Transverse colon (tissue), 4 donors: ENCODE measurements around the gene PCNX1. TPM values are rescaled to one million over a fixed set of nuclear protein-coding genes. Genes with fewer than 3 reads are reported as not detected.
A peak's percentile ranks its signal among the peaks of the same experiment; 100 is the strongest.

Source experiments
- DNase-seq: peaks from one replicate; pipeline ENCODE4 v3.0.0-alpha.2; 2019
- H3K27ac ChIP-seq, 4 donors: fragments of 200-600 bp; sonication (generic); 2 replicates each; pipeline ENCODE4 v1.5.1; 2016 to 2018; ENCODE audit warnings: inconsistent platforms in 4 of 4
- H3K27me3 ChIP-seq: fragments of 200-600 bp; sonication (generic); 2 replicates; pipeline ENCODE4 v1.5.1; 2017; ENCODE audit warnings: inconsistent platforms
- H3K36me3 ChIP-seq, 4 donors: fragments of 200-600 bp; sonication (generic); 2 replicates each; pipeline ENCODE4 v1.5.1; 2017 to 2019; ENCODE audit warnings: inconsistent platforms in 4 of 4
- H3K4me1 ChIP-seq, 4 donors: fragments of 200-600 bp; sonication (generic); 2 replicates each; pipeline ENCODE4 v1.5.1; 2017 to 2020; ENCODE audit warnings: inconsistent platforms in 4 of 4
- H3K4me3 ChIP-seq, 4 donors: fragments of 200-600 bp; sonication (generic); 1 replicate in 1 of 4; 2 replicates in 3 of 4; pipeline versions ENCODE4 v1.5.1 to v1.6.1; 2017 to 2019; ENCODE audit warnings: inconsistent platforms in 4 of 4
- H3K9me3 ChIP-seq, 2 donors: fragments of 200-600 bp; sonication (generic); 2 replicates each; pipeline ENCODE4 v1.5.1; 2017 to 2019; ENCODE audit warnings: inconsistent platforms in 2 of 2
- EP300 ChIP-seq: sonication (generic); formaldehyde crosslinking; IDR thresholded peaks from one replicate; pipeline ENCODE4 v1.6.1; 2017; ENCODE audit warnings: antibody characterized with exemption, low read depth
- POLR2A ChIP-seq: fragments of 450-650 bp; IDR thresholded peaks from one replicate; pipeline ENCODE4 v1.6.1; 2016; ENCODE audit warnings: antibody characterized with exemption, mild to moderate bottlenecking, moderate library complexity
- POLR2AphosphoS5 ChIP-seq, 3 donors: sonication (generic); formaldehyde crosslinking; IDR thresholded peaks; one replicate each; pipeline ENCODE4 v1.6.1; 2016; ENCODE audit warnings: antibody characterized with exemption in 3 of 3
- WGBS, 2 donors: methylation state at CpG; one replicate each; pipeline ENCODE4 v1.1.5; 2018; ENCODE audit warnings: low coverage in 1 of 2; 5-methylcytosine and 5-hydroxymethylcytosine counted together
- in situ Hi-C, 4 donors: fragments of 200-750 bp; cut with MboI; loops; one replicate each; pipeline versions ENCODE4 v1.15.0 to v1.15.1; 2017; ENCODE audit warnings: low sequenced_read_pairs in 3 of 4, low pct_ligation_motif_present in 1 of 4, low pct_unique_long_range_greater_than_20kb in 1 of 4
- intact Hi-C: fragments of 100-400 bp; cut with DNase I; formaldehyde crosslinking; loops from one replicate; pipeline ENCODE4 v1.15.1; 2023; ENCODE audit warnings: low total_unique reads
- total RNA-seq, 4 donors: library from RNA; depleted of rRNA; stranded (reverse); fragments of >200 nt; gene quantifications; one replicate each; pipeline ENCODE4 v1.1.0, GENCODE V29; 2016
- TF ChIP-seq, protein P1 (sequence below), 5 experiments: fragments of 200-600 bp in 3 of 5; fragments of 450-650 bp in 2 of 5; sonication (generic) in 3 of 5; IDR thresholded peaks; 1 replicate in 2 of 5; 2 replicates in 3 of 5; pipeline ENCODE4 v1.5.1; 2016 to 2017; ENCODE audit warnings: antibody characterized with exemption in 5 of 5, inconsistent platforms in 3 of 5, mild to moderate bottlenecking in 2 of 5, moderate library complexity in 1 of 5

The PCNX1 gene
- total RNA-seq, 4 donors from 2014 or later = 15.0 to 64.6 (median 46.0) TPM

DNA sequence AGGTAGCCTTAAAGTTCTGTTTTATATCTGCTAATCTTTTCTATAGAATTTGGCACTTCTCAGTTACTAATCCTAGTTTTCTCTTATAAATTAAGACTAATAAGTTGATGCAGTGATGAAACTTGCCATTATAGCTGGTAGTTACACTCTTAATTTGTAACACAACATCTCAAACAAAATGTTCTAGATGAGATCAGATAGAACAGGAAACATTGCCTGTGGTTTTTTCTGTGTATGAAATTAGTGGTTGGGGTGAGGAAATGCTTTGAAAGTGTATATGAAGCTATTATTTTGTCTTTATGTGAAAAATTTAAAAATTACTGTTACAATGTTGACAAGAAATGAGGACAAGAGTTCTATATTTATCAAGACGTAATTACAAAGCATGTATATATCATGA lies 91.9 kb downstream of the PCNX1 start:
- 88 to 90% methylated on average over 1 of the region's 1 CpG for WGBS, 2 donors
- peak overlapping the region; percentile 11 to 60 (median 23) for H3K27ac ChIP-seq
- intact Hi-C loops (no loop called here), in situ Hi-C loops (no loop called here)
- no peak for DNase-seq
- TF ChIP-seq EP300 = no peak
- no peaks in the 10 kb centered on the region for H3K27me3 ChIP-seq
- H3K4me3 ChIP-seq = no peak overlapping the region
- no peaks in the 10 kb centered on the region for H3K9me3 ChIP-seq
- peaks cover 0 to 5% (median 0%) of the 10 kb centered on the region in 4 donors for H3K4me1 ChIP-seq
- peaks cover 0 to 4% (median 0%) of the 10 kb centered on the region in 4 donors for H3K36me3 ChIP-seq

DNA sequence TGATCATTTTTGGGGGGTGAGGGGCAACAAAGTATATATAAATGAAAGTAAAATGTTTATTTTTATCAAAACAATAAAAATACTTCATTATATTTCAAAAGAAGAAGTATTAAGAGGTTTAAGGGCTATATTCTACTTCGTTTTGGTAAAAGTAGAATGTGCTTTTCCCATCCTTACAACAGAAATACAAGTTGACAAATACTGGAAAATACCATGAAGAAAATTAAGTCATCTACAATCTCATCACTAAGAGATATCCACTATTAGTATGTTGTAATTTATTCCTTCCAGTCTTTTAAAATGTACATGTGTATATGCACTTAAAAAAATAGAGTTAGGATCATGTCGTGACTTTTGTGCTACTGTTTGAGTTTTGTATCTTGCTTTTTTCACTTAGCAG lies 92.8 kb downstream of the PCNX1 start:
- no peak for TF ChIP-seq POLR2A
- TF ChIP-seq EP300 = no peak
- TF ChIP-seq, protein P1, sequence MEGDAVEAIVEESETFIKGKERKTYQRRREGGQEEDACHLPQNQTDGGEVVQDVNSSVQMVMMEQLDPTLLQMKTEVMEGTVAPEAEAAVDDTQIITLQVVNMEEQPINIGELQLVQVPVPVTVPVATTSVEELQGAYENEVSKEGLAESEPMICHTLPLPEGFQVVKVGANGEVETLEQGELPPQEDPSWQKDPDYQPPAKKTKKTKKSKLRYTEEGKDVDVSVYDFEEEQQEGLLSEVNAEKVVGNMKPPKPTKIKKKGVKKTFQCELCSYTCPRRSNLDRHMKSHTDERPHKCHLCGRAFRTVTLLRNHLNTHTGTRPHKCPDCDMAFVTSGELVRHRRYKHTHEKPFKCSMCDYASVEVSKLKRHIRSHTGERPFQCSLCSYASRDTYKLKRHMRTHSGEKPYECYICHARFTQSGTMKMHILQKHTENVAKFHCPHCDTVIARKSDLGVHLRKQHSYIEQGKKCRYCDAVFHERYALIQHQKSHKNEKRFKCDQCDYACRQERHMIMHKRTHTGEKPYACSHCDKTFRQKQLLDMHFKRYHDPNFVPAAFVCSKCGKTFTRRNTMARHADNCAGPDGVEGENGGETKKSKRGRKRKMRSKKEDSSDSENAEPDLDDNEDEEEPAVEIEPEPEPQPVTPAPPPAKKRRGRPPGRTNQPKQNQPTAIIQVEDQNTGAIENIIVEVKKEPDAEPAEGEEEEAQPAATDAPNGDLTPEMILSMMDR (IDR thresholded peaks at IDR 0.05) = no peak
- TF ChIP-seq POLR2AphosphoS5 (IDR thresholded peaks at IDR 0.05) = no peak
- 91 to 100% methylated on average over 2 of the region's 2 CpGs for WGBS, 2 donors
- H3K27ac ChIP-seq = peak overlapping the region in 2 of 4 donors; percentile 11 to 43

DNA sequence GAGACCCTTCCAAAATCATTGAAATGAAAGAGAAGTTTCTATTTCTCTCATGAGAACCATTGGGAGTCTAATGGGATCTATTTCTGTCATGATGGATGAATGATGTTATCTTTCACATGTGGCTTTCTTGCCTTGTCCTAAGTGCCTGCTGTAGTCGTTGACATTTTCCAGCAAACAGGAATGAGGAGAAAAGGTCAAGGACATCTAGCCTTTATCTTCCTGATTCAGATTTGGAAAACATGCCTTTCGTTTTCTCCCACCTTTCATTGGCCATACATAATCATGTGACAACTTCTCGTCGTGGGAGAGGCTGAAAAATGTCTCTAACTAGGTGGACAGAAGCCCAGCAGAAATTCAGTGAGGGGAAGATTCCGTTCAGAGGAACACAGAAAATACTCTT lies 94.5 kb downstream of the PCNX1 start:
- no peaks in the 10 kb centered on the region for H3K27me3 ChIP-seq
- H3K9me3 ChIP-seq = no peaks in the 10 kb centered on the region
- DNase-seq = no peak
- H3K4me3 ChIP-seq = no peak overlapping the region
- H3K36me3 ChIP-seq = no peaks in the 10 kb centered on the region
- WGBS, 2 donors = 86 to 87% methylated on average over 3 to 5 of the region's 5 CpGs
- intact Hi-C loops = no loop called here
- H3K27ac ChIP-seq = no peak overlapping the region
- TF ChIP-seq POLR2AphosphoS5 (IDR thresholded peaks at IDR 0.05) (no peak), POLR2A (no peak), EP300 (no peak)
- TF ChIP-seq, protein P1 (IDR thresholded peaks at IDR 0.05) = no peak
- H3K4me1 ChIP-seq = no peaks in the 10 kb centered on the region
- in situ Hi-C loops = no loop called here

More for the DNA sequence above, 92.8 kb downstream of the PCNX1 start:
- Histone ChIP-seq H3K9me3 (no peaks in the 10 kb centered on the region), H3K36me3 (peaks cover 0 to 4% (median 0%) of the 10 kb centered on the region in 4 donors), H3K4me1 (peaks cover 0 to 5% (median 0%) of the 10 kb centered on the region in 4 donors), H3K27me3 (no peaks in the 10 kb centered on the region), H3K4me3 (no peak overlapping the region)
- intact Hi-C loops (no loop called here), in situ Hi-C loops (no loop called here)
- no peak for DNase-seq

DNA sequence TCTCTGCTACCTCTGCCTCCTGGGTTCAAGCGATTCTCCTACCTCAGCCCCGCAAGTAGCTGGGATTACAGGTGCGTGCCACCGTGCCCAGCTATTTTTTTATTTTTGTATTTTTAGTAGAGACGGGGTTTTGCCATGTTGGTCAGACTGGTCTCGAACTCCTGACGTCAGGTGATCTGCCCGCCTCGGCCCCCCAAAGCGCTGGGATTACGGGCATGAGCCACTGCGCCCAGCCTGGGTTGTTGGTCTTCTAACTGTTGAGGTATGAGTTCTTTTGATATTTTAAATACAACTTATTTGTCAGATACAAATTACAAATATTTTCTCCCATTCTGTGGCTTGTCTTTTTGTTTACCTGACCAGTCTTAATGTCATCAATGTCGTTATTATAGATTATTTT lies 95.9 kb downstream of the PCNX1 start:
- TF ChIP-seq, protein P1 (IDR thresholded peaks at IDR 0.05) = no peak
- TF ChIP-seq POLR2A (no peak), POLR2AphosphoS5 (IDR thresholded peaks at IDR 0.05) (no peak), EP300 (no peak)
- WGBS, 2 donors = 97 to 100% methylated on average over 3 to 13 of the region's 13 CpGs
- Histone ChIP-seq H3K27me3 (no peaks in the 10 kb centered on the region), H3K4me1 (no peaks in the 10 kb centered on the region), H3K36me3 (no peaks in the 10 kb centered on the region), H3K9me3 (no peaks in the 10 kb centered on the region), H3K4me3 (no peak overlapping the region), H3K27ac (no peak overlapping the region)
- in situ Hi-C loops = no loop called here
- DNase-seq = no peak
- intact Hi-C loops = no loop called here

- intact Hi-C loops (no loop called here), in situ Hi-C loops (no loop called here)
- no peak overlapping the region for H3K27ac ChIP-seq
- no peaks in the 10 kb centered on the region for H3K4me1 ChIP-seq
- H3K4me3 ChIP-seq = no peak overlapping the region
- no peaks in the 10 kb centered on the region for H3K36me3 ChIP-seq
- 83 to 85% methylated on average over 2 of the region's 2 CpGs for WGBS, 2 donors
- no peaks in the 10 kb centered on the region for H3K9me3 ChIP-seq
- no peak for TF ChIP-seq EP300
- TF ChIP-seq, protein P1 (IDR thresholded peaks at IDR 0.05) = no peak
- no peak for TF ChIP-seq POLR2AphosphoS5 (IDR thresholded peaks at IDR 0.05)
- TF ChIP-seq POLR2A = no peak
- no peak for DNase-seq
- H3K27me3 ChIP-seq = no peaks in the 10 kb centered on the region
Observed at GRCh38 chr14:71004481-71004880, 97.2 kb downstream of the PCNX1 start.
